Endometrial microvascular endothelial cells (primary cell): ENCODE data around the gene SEL1L2. TPM values are rescaled to one million over a fixed set of nuclear protein-coding genes. Genes with fewer than 3 reads are reported as not detected.

Experiments used
- total RNA-seq: library from RNA; depleted of rRNA; stranded (reverse); fragments of >200 nt; gene quantifications from one replicate; pipeline ENCODE4 v1.2.3, GENCODE V29; 2015; ENCODE audit errors: inconsistent ontology term

SEL1L2 gene
- total RNA-seq, 1 donor from 2014 or later: not detected

Other genes starting within 250 kb of the SEL1L2 start
- gene ESF1, start 205.7 kb downstream of the SEL1L2 start, total RNA-seq: 6.1 TPM
- gene NDUFAF5, start 205.6 kb downstream of the SEL1L2 start, total RNA-seq: 25.8 TPM
- gene MACROD2, start 4.9 kb upstream of the SEL1L2 start, total RNA-seq: not detected